ENCODE measurements around the gene NOXA1.

DNA sequence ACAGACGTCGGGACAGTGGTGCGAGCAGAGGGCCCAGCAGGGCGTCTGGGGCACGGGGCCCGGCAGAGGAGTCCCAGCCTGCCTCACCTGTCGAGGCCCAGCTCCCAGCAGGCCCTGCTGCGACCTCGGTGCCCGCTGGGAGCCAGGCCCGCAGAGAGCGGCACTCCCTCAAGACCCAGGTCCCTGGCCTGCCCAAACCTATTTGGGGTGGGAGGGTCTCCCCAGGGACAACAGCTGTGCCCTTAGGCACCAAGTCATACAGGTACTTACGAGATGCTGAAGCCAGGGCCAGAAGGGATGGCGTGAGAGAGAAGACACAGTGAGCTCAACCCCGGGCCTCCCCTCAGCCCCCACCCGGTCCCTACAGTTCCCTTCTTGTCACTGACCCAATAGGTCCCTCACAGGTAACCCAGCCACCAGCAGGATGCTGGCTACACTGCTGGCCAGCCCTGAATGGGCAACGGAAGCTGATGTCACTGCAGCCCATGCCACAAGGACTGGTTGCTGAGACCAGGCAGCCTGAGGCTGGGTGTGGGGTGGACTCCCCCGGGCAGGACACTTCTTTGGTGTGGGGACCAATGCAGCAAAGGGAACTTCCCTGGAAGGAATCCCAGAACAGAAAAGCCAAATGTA is 32.3 kb downstream of the NOXA1 start:
- TF ChIP-seq, protein P1, sequence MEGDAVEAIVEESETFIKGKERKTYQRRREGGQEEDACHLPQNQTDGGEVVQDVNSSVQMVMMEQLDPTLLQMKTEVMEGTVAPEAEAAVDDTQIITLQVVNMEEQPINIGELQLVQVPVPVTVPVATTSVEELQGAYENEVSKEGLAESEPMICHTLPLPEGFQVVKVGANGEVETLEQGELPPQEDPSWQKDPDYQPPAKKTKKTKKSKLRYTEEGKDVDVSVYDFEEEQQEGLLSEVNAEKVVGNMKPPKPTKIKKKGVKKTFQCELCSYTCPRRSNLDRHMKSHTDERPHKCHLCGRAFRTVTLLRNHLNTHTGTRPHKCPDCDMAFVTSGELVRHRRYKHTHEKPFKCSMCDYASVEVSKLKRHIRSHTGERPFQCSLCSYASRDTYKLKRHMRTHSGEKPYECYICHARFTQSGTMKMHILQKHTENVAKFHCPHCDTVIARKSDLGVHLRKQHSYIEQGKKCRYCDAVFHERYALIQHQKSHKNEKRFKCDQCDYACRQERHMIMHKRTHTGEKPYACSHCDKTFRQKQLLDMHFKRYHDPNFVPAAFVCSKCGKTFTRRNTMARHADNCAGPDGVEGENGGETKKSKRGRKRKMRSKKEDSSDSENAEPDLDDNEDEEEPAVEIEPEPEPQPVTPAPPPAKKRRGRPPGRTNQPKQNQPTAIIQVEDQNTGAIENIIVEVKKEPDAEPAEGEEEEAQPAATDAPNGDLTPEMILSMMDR (conservative IDR thresholded peaks at IDR 0.05 in 1 of 2, IDR thresholded peaks at IDR 0.05 in 1 of 2; ENCODE audit: low read depth in 1 of 2, low read length in 2 of 2) = no peak
- TF ChIP-seq EZH2 (IDR thresholded peaks at IDR 0.05; ENCODE audit: low read length, missing control alignments) = no peak

Measured in fibroblast of lung (primary cell).